Tibial nerve (tissue), 3 donors: ENCODE measurements around the gene CFAP20.

ENCODE experiments used
- CTCF ChIP-seq, 5 experiments: fragments of 200-600 bp in 3 of 5; fragments of 450-650 bp in 2 of 5; sonication (generic) in 3 of 5; IDR thresholded peaks; one replicate each; pipeline ENCODE4 v1.5.1; 2016 to 2019; ENCODE audit warnings: antibody characterized with exemption in 5 of 5, mild to moderate bottlenecking in 3 of 5, moderate library complexity in 2 of 5
- POLR2A ChIP-seq, 2 donors: fragments of 450-650 bp; IDR thresholded peaks; one replicate each; pipeline ENCODE4 v1.6.1; 2017; ENCODE audit warnings: antibody characterized with exemption in 2 of 2, mild to moderate bottlenecking in 2 of 2, moderate library complexity in 2 of 2

- no peak for TF ChIP-seq CTCF (IDR thresholded peaks at IDR 0.05)
- TF ChIP-seq POLR2A (IDR thresholded peaks at IDR 0.05): no peak
Observed at GRCh38 chr16:58126451-58126961, 2.7 kb downstream of the CFAP20 start.
